Measurements from ENCODE around the gene N4BP2L2.

N4BP2L2 gene

DNA sequence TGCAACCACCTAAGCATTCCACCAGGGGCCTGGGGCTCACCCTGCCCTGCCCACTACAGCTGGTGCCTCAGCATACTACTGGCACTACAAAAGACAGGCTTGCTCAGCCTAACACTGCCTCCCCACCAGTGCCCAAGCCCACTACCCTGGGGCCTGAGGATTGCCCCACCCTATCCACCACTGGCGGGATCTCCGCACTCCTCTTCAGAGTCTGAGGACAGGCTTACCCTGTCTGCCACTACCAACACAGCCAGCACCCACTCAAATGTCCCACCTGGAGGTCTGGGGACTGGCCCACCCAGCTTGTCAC lies 83.0 kb downstream of the N4BP2L2 start:
- Histone ChIP-seq H3K4me1 (ENCODE audit: control insufficient read depth in 1 of 2, insufficient read depth in 2 of 2, low read length in 2 of 2) (no peaks in the 10 kb centered on the region), H3K9me3 (ENCODE audit: control insufficient read depth in 1 of 2, low read length in 2 of 2) (peaks cover 5 to 10% of the 10 kb centered on the region in 2 donors), H3K4me3 (ENCODE audit: low read depth in 1 of 2, low read length in 2 of 2) (no peak overlapping the region), H3K36me3 (ENCODE audit: control insufficient read depth in 1 of 2, insufficient read depth in 2 of 2, low read length in 2 of 2) (peaks cover 0 to 38% of the 10 kb centered on the region in 2 donors), H3K27me3 (ENCODE audit: low read depth, low read length) (no peaks in the 10 kb centered on the region), H3K27ac (ENCODE audit: low read length) (no peak overlapping the region)

DNA sequence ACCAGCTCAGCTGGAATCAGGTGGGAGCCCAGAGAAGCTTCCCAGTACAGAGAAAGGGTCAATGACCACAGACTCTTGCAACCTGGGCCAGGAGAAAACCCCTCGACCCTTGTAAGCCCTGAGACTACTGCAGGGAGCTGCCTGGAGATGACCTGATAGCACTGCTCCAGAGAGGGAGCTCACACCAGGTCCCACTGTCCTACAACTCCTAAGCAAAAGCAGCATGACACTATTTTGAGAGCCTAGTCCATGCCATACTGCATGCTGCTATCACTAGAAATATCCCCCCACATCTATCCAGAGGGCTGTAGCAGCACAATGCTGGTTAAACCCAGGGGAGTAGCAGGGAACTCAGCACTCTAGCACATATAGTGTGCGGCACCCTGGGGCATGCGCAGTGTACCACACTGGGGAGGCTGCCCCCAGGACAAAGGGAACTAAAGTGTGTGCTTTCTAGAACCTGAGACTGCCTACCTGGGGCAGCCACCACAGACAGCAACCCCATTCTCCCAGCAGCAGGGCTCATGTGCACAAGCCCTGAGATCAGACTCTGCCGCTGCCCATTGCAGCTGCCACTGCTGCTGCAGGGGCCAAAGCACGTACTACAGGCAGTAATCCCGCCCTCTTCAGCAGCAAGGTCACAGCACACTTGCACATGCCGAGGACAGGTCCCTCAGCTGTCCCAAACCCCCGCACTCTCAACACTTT lies 83.6 kb downstream of the N4BP2L2 start:
- H3K36me3 ChIP-seq (ENCODE audit: control insufficient read depth in 1 of 2, insufficient read depth in 2 of 2, low read length in 2 of 2) = peaks cover 0 to 34% of the 10 kb centered on the region in 2 donors
- no peak overlapping the region for H3K4me3 ChIP-seq (ENCODE audit: low read depth in 1 of 2, low read length in 2 of 2)
- H3K27me3 ChIP-seq (ENCODE audit: low read depth, low read length) = no peaks in the 10 kb centered on the region
- H3K4me1 ChIP-seq (ENCODE audit: control insufficient read depth in 1 of 2, insufficient read depth in 2 of 2, low read length in 2 of 2) = no peaks in the 10 kb centered on the region
- H3K27ac ChIP-seq (ENCODE audit: low read length) = no peak overlapping the region
- peaks cover 5 to 10% of the 10 kb centered on the region in 2 donors for H3K9me3 ChIP-seq (ENCODE audit: control insufficient read depth in 1 of 2, low read length in 2 of 2)

DNA sequence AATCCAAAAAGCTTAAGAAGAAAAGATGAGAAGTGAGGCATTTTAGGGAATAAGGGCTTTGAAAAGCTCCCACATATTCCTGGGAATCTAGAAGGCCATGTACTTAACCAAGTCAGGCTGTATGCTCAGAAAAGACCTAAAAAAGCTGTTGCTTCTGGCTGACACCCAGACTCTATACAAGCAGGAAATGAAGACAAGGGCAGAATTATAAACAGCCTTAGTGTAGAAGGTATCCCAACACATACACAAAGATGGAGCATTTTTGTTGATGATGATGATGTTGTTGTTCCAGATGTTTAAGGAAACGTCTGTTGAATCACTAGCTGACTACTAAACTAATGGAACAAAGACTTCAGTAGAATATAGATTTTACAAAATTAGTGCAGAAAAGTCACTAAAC lies 84.6 kb downstream of the N4BP2L2 start:
- Histone ChIP-seq H3K4me3 (ENCODE audit: low read depth in 1 of 2, low read length in 2 of 2) (no peak overlapping the region), H3K4me1 (ENCODE audit: control insufficient read depth in 1 of 2, insufficient read depth in 2 of 2, low read length in 2 of 2) (no peaks in the 10 kb centered on the region), H3K9me3 (ENCODE audit: control insufficient read depth in 1 of 2, low read length in 2 of 2) (peaks cover 5 to 10% of the 10 kb centered on the region in 2 donors), H3K27ac (ENCODE audit: low read length) (no peak overlapping the region), H3K36me3 (ENCODE audit: control insufficient read depth in 1 of 2, insufficient read depth in 2 of 2, low read length in 2 of 2) (peaks cover 0 to 26% of the 10 kb centered on the region in 2 donors), H3K27me3 (ENCODE audit: low read depth, low read length) (no peaks in the 10 kb centered on the region)

DNA sequence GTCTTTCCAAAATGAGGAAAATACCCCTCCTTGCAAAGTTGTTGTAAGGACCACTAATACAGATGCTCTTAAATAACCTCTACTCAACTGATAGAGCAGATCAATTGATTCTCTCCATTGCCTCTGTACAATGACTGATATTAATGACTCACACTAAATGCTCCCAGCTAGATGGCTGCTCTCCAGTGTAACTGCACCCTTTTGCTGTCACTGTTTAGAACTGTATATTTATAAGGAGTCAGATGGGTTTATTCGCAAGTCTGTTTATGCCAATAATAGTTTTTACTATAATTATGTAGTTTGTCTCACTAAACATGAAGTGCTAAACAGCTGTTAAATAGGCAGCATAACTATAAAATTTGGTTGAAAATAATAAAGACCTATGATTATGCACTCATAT lies 89.6 kb downstream of the N4BP2L2 start:
- peaks cover 0 to 3% of the 10 kb centered on the region in 2 donors for H3K9me3 ChIP-seq (ENCODE audit: control insufficient read depth in 1 of 2, low read length in 2 of 2)
- H3K4me3 ChIP-seq (ENCODE audit: low read depth in 1 of 2, low read length in 2 of 2) = no peak overlapping the region
- H3K36me3 ChIP-seq (ENCODE audit: control insufficient read depth in 1 of 2, insufficient read depth in 2 of 2, low read length in 2 of 2) = peaks cover 0 to 11% of the 10 kb centered on the region in 2 donors
- H3K27me3 ChIP-seq (ENCODE audit: low read depth, low read length) = no peaks in the 10 kb centered on the region
- H3K4me1 ChIP-seq (ENCODE audit: control insufficient read depth in 1 of 2, insufficient read depth in 2 of 2, low read length in 2 of 2) = peaks cover 0 to 3% of the 10 kb centered on the region in 2 donors
- no peak overlapping the region for H3K27ac ChIP-seq (ENCODE audit: low read length)

DNA sequence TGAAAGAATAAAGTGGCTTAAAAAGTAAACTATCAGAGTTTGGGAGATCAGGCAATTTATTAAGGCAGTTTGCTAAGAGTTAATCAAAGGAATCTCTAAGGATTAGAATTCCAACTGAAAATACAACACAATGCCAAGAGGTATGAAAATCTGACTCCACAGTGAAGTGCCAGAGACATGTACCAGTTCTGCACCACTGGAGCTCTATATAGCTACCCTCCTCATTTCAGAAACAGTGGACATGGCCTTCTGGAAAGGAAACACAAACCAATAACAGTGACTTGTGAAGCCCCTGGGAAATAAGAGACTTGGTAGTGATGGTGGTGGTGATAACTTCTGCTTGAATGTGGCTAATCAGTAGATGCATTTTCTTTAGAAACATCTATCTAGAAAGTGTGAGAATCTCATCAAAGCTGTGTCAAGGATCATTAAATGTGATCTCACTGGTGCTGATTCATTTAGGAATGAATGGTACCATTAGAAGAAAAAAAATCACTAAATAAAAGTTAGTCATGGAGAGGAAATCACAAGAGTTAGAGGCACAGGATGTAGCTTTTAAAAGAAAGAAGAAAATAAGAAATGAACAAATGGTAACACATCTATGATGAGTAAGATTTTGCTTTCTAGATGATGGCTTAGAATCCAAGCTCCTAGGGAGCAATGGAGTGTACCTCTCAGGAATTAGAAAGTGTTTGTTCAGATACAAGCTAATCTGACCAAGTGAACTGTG lies 90.5 kb downstream of the N4BP2L2 start:
- no peak overlapping the region for H3K27ac ChIP-seq (ENCODE audit: low read length)

DNA sequence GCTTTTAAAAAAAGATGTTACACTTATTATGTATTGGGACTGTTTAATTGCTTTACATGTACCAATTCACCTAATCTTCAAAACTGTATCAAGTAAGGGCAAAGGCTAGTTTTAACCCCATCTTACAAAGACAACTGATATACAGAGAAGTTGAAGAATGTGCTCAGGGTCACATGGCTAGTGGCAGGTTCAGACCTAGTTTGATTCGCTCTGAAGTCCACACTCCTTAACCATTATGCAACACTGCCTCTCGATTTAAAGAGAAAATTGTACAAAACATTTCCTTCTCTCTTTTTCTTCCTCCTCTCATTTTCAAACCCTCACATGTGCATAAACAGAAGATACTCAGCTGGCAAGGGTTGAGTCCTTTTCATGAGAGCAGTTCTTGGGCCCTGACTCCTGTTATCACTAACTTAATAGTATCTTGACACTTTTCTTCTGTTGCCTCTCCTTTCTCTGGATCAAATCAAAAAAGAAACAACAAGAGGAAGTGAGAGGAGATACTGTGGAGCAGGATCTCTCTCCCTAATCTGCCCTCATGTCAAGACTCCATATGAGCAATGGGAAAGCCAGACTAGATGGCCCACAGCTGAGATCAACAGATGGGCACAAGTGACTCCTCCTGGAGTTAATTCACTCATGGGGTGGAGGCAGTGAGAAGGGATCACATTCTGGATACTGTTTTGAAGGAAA lies 91.7 kb downstream of the N4BP2L2 start:
- Histone ChIP-seq H3K9me3 (ENCODE audit: control insufficient read depth in 1 of 2, low read length in 2 of 2) (no peaks in the 10 kb centered on the region), H3K27ac (ENCODE audit: low read length) (no peak overlapping the region), H3K4me1 (ENCODE audit: control insufficient read depth in 1 of 2, insufficient read depth in 2 of 2, low read length in 2 of 2) (peaks cover 0 to 3% of the 10 kb centered on the region in 2 donors), H3K4me3 (ENCODE audit: low read depth in 1 of 2, low read length in 2 of 2) (no peak overlapping the region), H3K27me3 (ENCODE audit: low read depth, low read length) (no peaks in the 10 kb centered on the region), H3K36me3 (ENCODE audit: control insufficient read depth in 1 of 2, insufficient read depth in 2 of 2, low read length in 2 of 2) (peaks cover 0 to 12% of the 10 kb centered on the region in 2 donors)

More for the DNA sequence above, 90.5 kb downstream of the N4BP2L2 start:
- Histone ChIP-seq H3K36me3 (ENCODE audit: control insufficient read depth in 1 of 2, insufficient read depth in 2 of 2, low read length in 2 of 2) (peaks cover 0 to 13% of the 10 kb centered on the region in 2 donors), H3K4me3 (ENCODE audit: low read depth in 1 of 2, low read length in 2 of 2) (no peak overlapping the region), H3K9me3 (ENCODE audit: control insufficient read depth in 1 of 2, low read length in 2 of 2) (peaks cover 0 to 3% of the 10 kb centered on the region in 2 donors), H3K27me3 (ENCODE audit: low read depth, low read length) (no peaks in the 10 kb centered on the region), H3K4me1 (ENCODE audit: control insufficient read depth in 1 of 2, insufficient read depth in 2 of 2, low read length in 2 of 2) (peaks cover 0 to 3% of the 10 kb centered on the region in 2 donors)

DNA sequence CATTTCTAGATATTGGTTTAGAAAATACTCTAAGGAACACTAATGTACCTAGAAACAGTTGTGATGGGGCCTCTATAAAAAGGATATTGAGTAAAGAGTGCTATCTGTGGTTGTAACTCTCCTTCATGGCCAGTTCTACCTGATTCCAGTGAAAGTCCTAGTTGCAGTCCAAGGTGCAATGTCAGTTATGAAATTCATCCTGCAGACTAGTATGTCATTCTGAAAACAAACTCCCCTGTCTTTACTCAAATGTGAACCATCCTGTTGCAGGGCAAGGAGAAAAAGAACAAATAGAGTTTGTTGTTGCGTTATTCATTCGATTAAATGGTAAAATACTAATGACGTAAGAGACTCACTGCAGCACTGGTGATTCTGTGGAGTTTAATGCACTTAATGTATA lies 92.4 kb downstream of the N4BP2L2 start:
- Histone ChIP-seq H3K4me3 (ENCODE audit: low read depth in 1 of 2, low read length in 2 of 2) (no peak overlapping the region), H3K36me3 (ENCODE audit: control insufficient read depth in 1 of 2, insufficient read depth in 2 of 2, low read length in 2 of 2) (peaks cover 0 to 12% of the 10 kb centered on the region in 2 donors), H3K9me3 (ENCODE audit: control insufficient read depth in 1 of 2, low read length in 2 of 2) (no peaks in the 10 kb centered on the region), H3K4me1 (ENCODE audit: control insufficient read depth in 1 of 2, insufficient read depth in 2 of 2, low read length in 2 of 2) (peaks cover 0 to 3% of the 10 kb centered on the region in 2 donors), H3K27ac (ENCODE audit: low read length) (no peak overlapping the region), H3K27me3 (ENCODE audit: low read depth, low read length) (no peaks in the 10 kb centered on the region)

DNA sequence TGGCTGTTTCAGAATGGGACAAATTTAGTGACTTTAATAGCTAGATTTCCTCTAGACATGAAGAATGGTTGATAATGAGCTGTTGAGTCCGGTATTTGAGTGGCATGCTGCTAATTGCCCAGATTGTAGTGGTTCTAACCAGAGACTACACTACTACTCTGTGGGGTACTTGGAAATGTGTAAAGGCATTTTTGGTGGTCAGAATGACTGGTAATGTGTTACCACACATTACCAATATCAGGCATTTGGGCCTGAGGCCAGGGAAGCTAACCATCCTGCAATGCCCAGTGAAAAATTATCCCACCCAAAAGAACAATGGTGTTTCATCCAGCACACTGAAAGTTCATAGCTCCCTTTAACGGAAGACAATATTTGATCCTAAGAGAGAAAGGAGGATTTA lies 93.1 kb downstream of the N4BP2L2 start:
- Histone ChIP-seq H3K4me3 (ENCODE audit: low read depth in 1 of 2, low read length in 2 of 2) (no peak overlapping the region), H3K9me3 (ENCODE audit: control insufficient read depth in 1 of 2, low read length in 2 of 2) (no peaks in the 10 kb centered on the region), H3K27me3 (ENCODE audit: low read depth, low read length) (no peaks in the 10 kb centered on the region), H3K36me3 (ENCODE audit: control insufficient read depth in 1 of 2, insufficient read depth in 2 of 2, low read length in 2 of 2) (peaks cover 0 to 12% of the 10 kb centered on the region in 2 donors), H3K4me1 (ENCODE audit: control insufficient read depth in 1 of 2, insufficient read depth in 2 of 2, low read length in 2 of 2) (peaks cover 0 to 3% of the 10 kb centered on the region in 2 donors), H3K27ac (ENCODE audit: low read length) (no peak overlapping the region)

DNA sequence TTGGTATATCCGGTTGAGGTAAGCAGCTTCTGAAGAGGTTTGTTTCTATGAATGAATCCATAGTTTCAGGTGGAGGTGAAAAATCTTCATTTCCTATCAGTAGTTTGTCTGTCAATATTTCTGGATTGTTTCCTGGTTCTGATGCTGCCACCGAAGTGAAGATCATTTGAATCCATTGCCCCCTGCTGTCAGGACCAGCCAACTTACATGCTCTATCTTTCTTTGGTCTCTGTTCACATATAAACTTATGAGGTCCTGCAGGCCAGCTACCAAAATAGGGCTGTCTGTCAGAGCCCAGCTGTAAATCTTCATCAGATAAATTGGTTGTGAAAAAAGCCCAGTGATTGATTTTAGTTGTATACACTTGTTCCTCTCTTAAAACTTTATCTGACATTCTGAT lies 95.5 kb downstream of the N4BP2L2 start:
- Histone ChIP-seq H3K4me3 (ENCODE audit: low read depth in 1 of 2, low read length in 2 of 2) (no peak overlapping the region), H3K9me3 (ENCODE audit: control insufficient read depth in 1 of 2, low read length in 2 of 2) (no peaks in the 10 kb centered on the region), H3K27ac (ENCODE audit: low read length) (no peak overlapping the region), H3K36me3 (ENCODE audit: control insufficient read depth in 1 of 2, insufficient read depth in 2 of 2, low read length in 2 of 2) (peaks cover 0 to 12% of the 10 kb centered on the region in 2 donors), H3K4me1 (ENCODE audit: control insufficient read depth in 1 of 2, insufficient read depth in 2 of 2, low read length in 2 of 2) (peaks cover 0 to 3% of the 10 kb centered on the region in 2 donors), H3K27me3 (ENCODE audit: low read depth, low read length) (no peaks in the 10 kb centered on the region)

DNA sequence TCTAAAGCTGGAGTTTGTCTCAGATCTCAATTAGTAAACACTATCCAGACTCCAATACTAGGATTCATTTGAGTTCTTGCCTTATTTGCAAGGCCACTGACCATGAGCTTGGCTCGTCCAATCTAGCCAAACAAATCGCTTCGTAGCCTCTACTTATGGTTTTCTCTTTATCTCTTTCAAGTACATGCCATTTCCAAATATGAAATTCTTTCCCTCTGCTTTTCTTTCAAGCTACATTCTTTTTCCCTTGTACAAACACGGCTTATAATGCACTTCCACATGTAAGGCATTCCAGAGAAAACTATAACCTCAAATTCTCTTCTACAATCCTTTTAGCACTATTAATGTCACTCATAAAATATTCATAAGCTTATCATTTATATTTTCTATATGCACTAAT lies 99.7 kb downstream of the N4BP2L2 start:
- no peaks in the 10 kb centered on the region for H3K9me3 ChIP-seq (ENCODE audit: control insufficient read depth in 1 of 2, low read length in 2 of 2)
- no peak overlapping the region for H3K27ac ChIP-seq (ENCODE audit: low read length)
- H3K4me3 ChIP-seq (ENCODE audit: low read depth in 1 of 2, low read length in 2 of 2) = no peak overlapping the region
- H3K4me1 ChIP-seq (ENCODE audit: control insufficient read depth in 1 of 2, insufficient read depth in 2 of 2, low read length in 2 of 2) = no peaks in the 10 kb centered on the region
- H3K27me3 ChIP-seq (ENCODE audit: low read depth, low read length) = no peaks in the 10 kb centered on the region
- peaks cover 7 to 9% of the 10 kb centered on the region in 2 donors for H3K36me3 ChIP-seq (ENCODE audit: control insufficient read depth in 1 of 2, insufficient read depth in 2 of 2, low read length in 2 of 2)

DNA sequence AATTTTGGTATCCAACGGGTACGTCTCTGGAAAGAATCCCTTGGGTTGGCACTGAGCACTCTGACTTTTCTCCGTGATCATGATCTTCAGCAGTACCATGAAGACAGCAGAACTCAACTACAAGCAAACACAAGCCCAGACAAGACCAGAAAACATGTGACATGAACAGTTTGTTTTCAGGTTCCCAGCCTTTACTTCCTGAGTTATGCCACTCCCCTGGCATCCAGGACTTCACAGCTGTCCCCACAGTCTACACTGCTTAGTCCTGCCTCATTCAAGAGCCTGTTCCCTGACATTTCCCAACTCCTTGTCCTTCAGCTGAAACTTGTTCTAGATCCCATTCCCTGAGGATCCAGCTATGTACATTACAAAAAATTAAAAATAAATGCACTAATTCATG lies 105.7 kb downstream of the N4BP2L2 start:
- H3K36me3 ChIP-seq (ENCODE audit: control insufficient read depth in 1 of 2, insufficient read depth in 2 of 2, low read length in 2 of 2) = peaks cover 3 to 7% of the 10 kb centered on the region in 2 donors
- no peaks in the 10 kb centered on the region for H3K9me3 ChIP-seq (ENCODE audit: control insufficient read depth in 1 of 2, low read length in 2 of 2)
- no peak overlapping the region for H3K4me3 ChIP-seq (ENCODE audit: low read depth in 1 of 2, low read length in 2 of 2)
- no peak overlapping the region for H3K27ac ChIP-seq (ENCODE audit: low read length)
- no peaks in the 10 kb centered on the region for H3K27me3 ChIP-seq (ENCODE audit: low read depth, low read length)
- peaks cover 0 to 4% of the 10 kb centered on the region in 2 donors for H3K4me1 ChIP-seq (ENCODE audit: control insufficient read depth in 1 of 2, insufficient read depth in 2 of 2, low read length in 2 of 2)

Measured in muscle layer of duodenum (tissue), 2 donors.